Skeletal muscle tissue (tissue), 4 donors: Measurements from ENCODE around the gene SULT1C3. TPM values are rescaled to one million over a fixed set of nuclear protein-coding genes. Genes with fewer than 3 reads are reported as not detected.

Experiments
- H3K27ac ChIP-seq: one replicate; pipeline ENCODE4 v1.7.0; 2013; ENCODE audit warnings: mild to moderate bottlenecking, low read depth, low read length, inconsistent platforms
- H3K27me3 ChIP-seq, 3 donors: one replicate each; pipeline ENCODE4 v1.7.0; 2013; ENCODE audit warnings: low read length in 3 of 3; ENCODE audit not compliant: control insufficient read depth in 3 of 3, insufficient read depth in 3 of 3
- H3K36me3 ChIP-seq, 3 donors: one replicate each; pipeline ENCODE4 v1.7.0; 2013; ENCODE audit warnings: low read length in 3 of 3; ENCODE audit not compliant: control insufficient read depth in 3 of 3, insufficient read depth in 3 of 3
- H3K4me1 ChIP-seq, 3 donors: one replicate each; pipeline ENCODE4 v1.7.0; 2013; ENCODE audit warnings: low read length in 3 of 3, mild to moderate bottlenecking in 3 of 3; ENCODE audit not compliant: control insufficient read depth in 3 of 3, insufficient read depth in 3 of 3
- H3K4me3 ChIP-seq, 3 donors: one replicate each; pipeline ENCODE4 v1.7.0; 2013; ENCODE audit warnings: low read length in 3 of 3
- H3K9ac ChIP-seq, 3 donors: one replicate each; pipeline ENCODE4 v1.7.0; 2013; ENCODE audit warnings: low read length in 3 of 3, mild to moderate bottlenecking in 3 of 3, moderate library complexity in 2 of 3, low read depth in 1 of 3
- H3K9me3 ChIP-seq, 3 donors: one replicate each; pipeline ENCODE4 v1.7.0; 2013; ENCODE audit warnings: low read length in 3 of 3; ENCODE audit not compliant: control insufficient read depth in 3 of 3
- total RNA-seq: library from RNA; depleted of rRNA; stranded (reverse); fragments of >200 nt; gene quantifications from one replicate; pipeline ENCODE4 v1.2.3, GENCODE V29; 2014
- donor health status: Osteomylitis.

The SULT1C3 gene
- total RNA-seq, 1 donor from 2014 or later = not detected

DNA sequence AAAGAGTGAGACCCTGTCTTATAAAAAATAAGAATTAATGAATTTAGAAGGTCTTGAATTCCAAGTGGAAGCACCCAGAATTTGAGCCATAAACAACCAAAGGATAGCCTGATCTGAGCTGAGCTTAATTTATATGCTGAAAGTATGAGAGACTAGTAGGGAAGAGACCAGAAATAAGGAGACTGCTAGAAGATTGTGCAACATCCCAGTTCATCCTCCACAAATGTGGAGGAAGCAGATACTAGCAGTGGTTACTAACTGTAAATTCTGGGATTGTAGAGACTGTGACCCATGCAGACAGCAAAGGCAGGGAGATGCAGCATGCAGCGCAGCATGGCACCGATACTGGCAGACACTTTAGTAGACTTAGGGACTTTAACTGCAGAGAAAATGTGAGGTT, 47.4 kb downstream of the SULT1C3 start:
- H3K36me3 ChIP-seq = no peaks in the 10 kb centered on the region
- H3K4me3 ChIP-seq = no peak overlapping the region
- H3K9me3 ChIP-seq = no peaks in the 10 kb centered on the region
- no peak overlapping the region for H3K27ac ChIP-seq
- no peaks in the 10 kb centered on the region for H3K4me1 ChIP-seq
- peaks cover 0 to 2% (median 0%) of the 10 kb centered on the region in 3 donors for H3K27me3 ChIP-seq
- H3K9ac ChIP-seq = no peak overlapping the region

DNA sequence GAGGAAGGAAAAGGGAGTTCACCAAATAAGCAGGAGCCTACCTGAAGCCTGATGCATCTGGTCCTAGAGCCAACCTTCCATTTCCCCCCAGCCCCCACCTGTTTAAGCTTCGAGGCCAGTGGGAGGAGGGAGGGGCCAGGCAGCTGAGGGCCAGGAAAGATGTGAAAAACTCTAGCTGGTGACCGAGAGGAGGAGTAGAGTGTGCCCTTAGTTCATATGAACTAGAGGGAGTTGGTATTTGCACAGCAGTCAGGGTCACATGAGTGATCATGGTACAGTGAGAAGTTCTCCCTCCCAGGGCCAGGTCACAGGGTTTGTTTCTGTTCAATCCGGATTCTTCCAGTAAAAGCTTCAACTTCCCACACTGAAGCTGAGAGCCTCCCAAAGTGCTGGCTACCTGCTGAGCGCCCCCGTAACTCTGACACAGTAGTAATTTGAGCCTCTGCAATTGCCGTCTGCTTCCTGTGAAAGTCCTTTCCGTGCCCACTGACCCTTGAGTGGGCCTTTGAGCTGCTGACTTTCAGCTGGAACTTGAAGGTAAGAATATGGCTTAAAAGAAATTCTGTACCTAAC, 48.9 kb downstream of the SULT1C3 start, which contains the start of gene SULT1C2:
Gene SULT1C2 (plus strand): TSS at position 362 of the 573 bp plus-strand sequence. CDS start 4,773 bp downstream, outside the sequence.
- no peak within 1 kb of the TSS for H3K4me3 ChIP-seq
- H3K9me3 ChIP-seq = no peaks in the 10 kb centered on the region
- no peaks in the 10 kb centered on the region for H3K36me3 ChIP-seq
- no peak within 1 kb of the TSS for H3K9ac ChIP-seq
- peaks cover 0 to 2% (median 0%) of the 10 kb centered on the region in 3 donors for H3K27me3 ChIP-seq
- H3K27ac ChIP-seq = no peak within 1 kb of the TSS
- H3K4me1 ChIP-seq = no peaks in the 10 kb centered on the region

DNA sequence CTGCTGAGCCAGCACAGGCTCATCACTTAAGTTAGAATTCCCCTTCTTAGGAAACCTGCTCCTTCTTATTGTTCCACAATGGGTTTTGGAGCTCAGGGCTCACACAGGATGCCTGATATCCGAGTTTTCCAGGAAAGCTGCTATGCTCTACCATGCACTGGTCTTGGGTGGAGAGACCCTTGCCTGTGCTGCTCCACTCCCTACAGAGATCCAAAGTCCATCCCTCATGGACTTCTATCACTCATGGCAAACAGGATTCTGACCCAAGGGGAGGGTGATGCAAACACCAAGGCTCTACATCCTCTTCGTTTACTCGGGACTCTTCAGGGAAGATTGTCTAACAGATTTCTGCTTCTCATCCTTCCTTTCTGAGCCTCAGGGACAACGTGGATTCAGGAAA, 54.1 kb downstream of the SULT1C3 start:
- no peak overlapping the region for H3K27ac ChIP-seq
- H3K36me3 ChIP-seq = no peaks in the 10 kb centered on the region
- no peaks in the 10 kb centered on the region for H3K27me3 ChIP-seq
- H3K9ac ChIP-seq = no peak overlapping the region
- H3K4me3 ChIP-seq = no peak overlapping the region
- no peaks in the 10 kb centered on the region for H3K4me1 ChIP-seq
- H3K9me3 ChIP-seq = no peaks in the 10 kb centered on the region

DNA sequence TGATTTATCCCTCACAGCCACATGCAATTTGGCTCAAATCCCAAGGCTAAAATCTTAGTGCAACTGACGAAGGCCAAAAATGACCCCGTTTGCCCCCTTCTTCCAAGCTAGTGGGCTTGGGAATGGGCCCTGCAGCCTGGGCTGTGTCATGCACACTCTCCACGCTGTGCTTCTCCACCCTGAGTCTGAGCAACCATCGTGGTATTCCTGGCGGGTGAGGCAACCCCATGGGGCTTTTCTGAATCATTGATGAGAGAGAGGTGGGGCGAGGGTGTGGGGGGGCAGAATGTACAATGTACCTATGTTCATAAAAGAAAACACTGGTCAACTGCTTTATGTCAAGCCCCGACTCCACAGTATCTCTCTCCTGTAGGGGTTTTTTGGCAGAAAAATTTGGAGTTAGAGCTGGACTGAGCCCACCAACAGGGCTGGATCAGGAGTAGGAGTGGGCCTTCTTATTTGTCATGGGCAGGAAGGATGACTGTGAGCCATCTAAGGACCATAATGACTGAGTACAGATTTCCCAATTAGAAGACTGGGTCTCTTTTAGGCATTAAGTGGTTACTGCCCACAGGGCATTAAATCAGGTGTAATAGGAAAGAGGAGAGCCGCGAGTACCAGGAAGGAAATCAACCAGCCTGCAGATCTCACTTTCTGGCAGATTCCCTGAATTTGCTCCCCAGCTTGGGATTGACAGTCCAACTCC, 57.8 kb downstream of the SULT1C3 start:
- Histone ChIP-seq H3K27me3 (no peaks in the 10 kb centered on the region), H3K4me1 (no peaks in the 10 kb centered on the region), H3K9ac (no peak overlapping the region), H3K27ac (no peak overlapping the region), H3K4me3 (no peak overlapping the region), H3K36me3 (no peaks in the 10 kb centered on the region), H3K9me3 (no peaks in the 10 kb centered on the region)

DNA sequence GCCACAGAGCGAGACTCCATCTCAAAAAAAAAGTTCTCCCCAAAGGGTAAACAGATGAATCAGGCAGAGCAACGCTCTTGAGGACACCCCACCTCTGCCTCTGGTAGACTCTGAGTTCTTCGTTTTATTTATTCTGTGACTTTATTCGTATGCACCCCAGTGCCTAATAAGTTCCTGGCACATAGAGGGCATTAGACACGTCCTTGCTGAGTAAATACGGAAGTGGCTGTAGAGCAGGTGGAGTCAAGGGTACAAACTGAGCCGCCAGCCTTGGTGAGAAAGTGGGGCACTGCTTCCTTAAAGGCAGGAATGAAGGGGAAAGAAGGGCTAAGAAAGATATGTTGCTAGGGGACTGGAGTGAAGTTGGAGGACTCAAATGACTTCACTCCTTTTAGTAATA, 61.8 kb downstream of the SULT1C3 start:
- no peaks in the 10 kb centered on the region for H3K27me3 ChIP-seq
- no peaks in the 10 kb centered on the region for H3K36me3 ChIP-seq
- no peaks in the 10 kb centered on the region for H3K9me3 ChIP-seq
- H3K4me1 ChIP-seq = no peaks in the 10 kb centered on the region
- no peak overlapping the region for H3K27ac ChIP-seq
- H3K9ac ChIP-seq = no peak overlapping the region
- no peak overlapping the region for H3K4me3 ChIP-seq

DNA sequence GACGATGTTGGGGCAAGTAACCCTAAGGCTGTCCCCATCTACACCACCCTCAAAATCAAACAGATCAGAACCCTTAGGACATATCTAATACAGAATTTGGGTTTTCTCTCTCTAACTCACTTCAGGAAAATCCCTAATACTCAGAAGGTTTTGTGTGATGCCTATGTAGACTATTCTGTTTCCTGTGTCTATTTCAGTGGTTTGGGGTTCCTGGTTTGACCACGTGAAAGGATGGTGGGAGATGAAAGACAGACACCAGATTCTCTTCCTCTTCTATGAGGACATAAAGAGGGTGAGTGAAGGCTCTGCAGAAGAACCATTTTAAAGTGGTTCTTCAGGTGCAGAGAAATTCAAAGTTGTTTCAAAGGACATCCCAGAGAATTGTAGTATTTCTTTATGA, 65.2 kb downstream of the SULT1C3 start:
- H3K27ac ChIP-seq = no peak overlapping the region
- no peak overlapping the region for H3K4me3 ChIP-seq
- no peaks in the 10 kb centered on the region for H3K9me3 ChIP-seq
- no peaks in the 10 kb centered on the region for H3K27me3 ChIP-seq
- H3K9ac ChIP-seq = no peak overlapping the region
- no peaks in the 10 kb centered on the region for H3K4me1 ChIP-seq
- no peaks in the 10 kb centered on the region for H3K36me3 ChIP-seq

DNA sequence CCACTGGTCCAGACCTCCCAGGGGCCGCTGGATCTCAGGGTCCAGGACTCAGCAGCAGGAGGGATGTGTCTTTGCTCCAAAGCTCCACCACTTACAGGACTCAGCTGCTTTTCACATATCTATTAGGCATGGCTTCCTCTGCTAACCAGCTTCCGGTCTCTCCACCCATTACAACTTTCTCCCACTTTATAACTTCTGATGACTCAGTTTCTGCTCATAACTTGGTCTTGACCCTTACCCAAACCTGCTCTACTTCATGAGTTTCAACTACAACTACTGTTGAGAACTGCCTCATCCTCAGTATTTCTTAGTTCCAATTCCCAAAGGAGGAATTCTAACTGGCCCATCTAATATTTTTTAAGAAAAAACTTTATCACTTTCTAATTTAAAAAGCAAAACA, 66.1 kb downstream of the SULT1C3 start:
- Histone ChIP-seq H3K27me3 (no peaks in the 10 kb centered on the region), H3K27ac (no peak overlapping the region), H3K9me3 (no peaks in the 10 kb centered on the region), H3K4me3 (no peak overlapping the region), H3K36me3 (no peaks in the 10 kb centered on the region), H3K9ac (no peak overlapping the region), H3K4me1 (no peaks in the 10 kb centered on the region)

DNA sequence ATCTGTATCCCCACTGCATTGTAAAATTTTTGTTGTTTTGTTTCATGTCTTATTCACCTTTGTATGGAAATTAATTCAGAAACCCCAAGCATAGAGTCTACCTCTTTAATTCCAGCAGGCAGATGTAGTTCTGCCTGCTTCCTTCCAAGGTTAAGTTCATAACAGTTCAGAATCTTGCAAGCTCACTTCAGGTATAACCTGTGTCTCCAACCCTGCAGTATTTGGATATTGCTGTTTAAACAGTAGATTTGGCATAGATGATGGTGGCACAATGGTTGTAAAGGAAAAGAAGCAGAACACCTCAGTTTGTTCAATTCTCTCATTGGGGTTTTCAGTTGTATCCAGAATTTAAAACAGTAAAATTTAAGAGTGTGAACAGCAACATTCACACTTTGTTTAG, 70.1 kb downstream of the SULT1C3 start:
- Histone ChIP-seq H3K36me3 (no peaks in the 10 kb centered on the region), H3K27ac (no peak overlapping the region), H3K4me3 (no peak overlapping the region), H3K9me3 (no peaks in the 10 kb centered on the region), H3K4me1 (no peaks in the 10 kb centered on the region), H3K9ac (no peak overlapping the region), H3K27me3 (no peaks in the 10 kb centered on the region)

Other genes with a start within 250 kb of the SULT1C3 start
- gene SULT1C2, start 48.9 kb downstream of the SULT1C3 start, total RNA-seq = 1.0 TPM
- gene SULT1C4, start 138.0 kb downstream of the SULT1C3 start, total RNA-seq = 12.5 TPM
- 19.8 TPM for gene GCC2, start 209.2 kb downstream of the SULT1C3 start, total RNA-seq